WTC11 (cell line): ENCODE measurements around the gene CCM2L.

Experiments
- FOXP1 ChIP-seq: sonication (generic); formaldehyde crosslinking; IDR thresholded peaks from 2 replicates; pipeline ENCODE4 v1.8.0; 2022; ENCODE audit warnings: missing genetic modification reagents, mild to moderate bottlenecking, moderate library complexity, borderline replicate concordance
- KAT7 ChIP-seq: sonication (generic); formaldehyde crosslinking; IDR thresholded peaks from 2 replicates; pipeline ENCODE4 v1.8.1; 2023; ENCODE audit warnings: missing genetic modification reagents, mild to moderate bottlenecking, borderline replicate concordance
- NR3C1 ChIP-seq: sonication (generic); formaldehyde crosslinking; conservative IDR thresholded peaks from 2 replicates; pipeline ENCODE4 v1.8.1; 2023; ENCODE audit warnings: low read depth, mild to moderate bottlenecking, missing genetic modification reagents
- RORB ChIP-seq: fragments of 250-450 bp; sonication (Bioruptor Pico); IDR thresholded peaks from 2 replicates; pipeline ENCODE4 v1.9.0; 2021; ENCODE audit warnings: mild to moderate bottlenecking
- USF2 ChIP-seq: sonication (generic); formaldehyde crosslinking; IDR thresholded peaks from 2 replicates; pipeline ENCODE4 v1.8.1; 2023; ENCODE audit warnings: mild to moderate bottlenecking, missing genetic modification reagents, moderate library complexity
- TF ChIP-seq, protein P1 (sequence below): fragments of 200-600 bp; IDR thresholded peaks from 2 replicates; pipeline ENCODE4 v1.8.0; 2022; ENCODE audit warnings: antibody characterized with exemption
- TF ChIP-seq, protein P2 (sequence below): sonication (generic); formaldehyde crosslinking; IDR thresholded peaks from 2 replicates; pipeline ENCODE4 v1.8.0; 2023; ENCODE audit warnings: missing genetic modification reagents, mild to moderate bottlenecking, borderline replicate concordance

GRCh38 chr20:32053648-32054047 is 43.4 kb downstream of the CCM2L start:
- TF ChIP-seq FOXP1 (CRISPR knock-in tag), result no peak
- TF ChIP-seq RORB (CRISPR knock-in tag), result no peak
- TF ChIP-seq, protein P1, sequence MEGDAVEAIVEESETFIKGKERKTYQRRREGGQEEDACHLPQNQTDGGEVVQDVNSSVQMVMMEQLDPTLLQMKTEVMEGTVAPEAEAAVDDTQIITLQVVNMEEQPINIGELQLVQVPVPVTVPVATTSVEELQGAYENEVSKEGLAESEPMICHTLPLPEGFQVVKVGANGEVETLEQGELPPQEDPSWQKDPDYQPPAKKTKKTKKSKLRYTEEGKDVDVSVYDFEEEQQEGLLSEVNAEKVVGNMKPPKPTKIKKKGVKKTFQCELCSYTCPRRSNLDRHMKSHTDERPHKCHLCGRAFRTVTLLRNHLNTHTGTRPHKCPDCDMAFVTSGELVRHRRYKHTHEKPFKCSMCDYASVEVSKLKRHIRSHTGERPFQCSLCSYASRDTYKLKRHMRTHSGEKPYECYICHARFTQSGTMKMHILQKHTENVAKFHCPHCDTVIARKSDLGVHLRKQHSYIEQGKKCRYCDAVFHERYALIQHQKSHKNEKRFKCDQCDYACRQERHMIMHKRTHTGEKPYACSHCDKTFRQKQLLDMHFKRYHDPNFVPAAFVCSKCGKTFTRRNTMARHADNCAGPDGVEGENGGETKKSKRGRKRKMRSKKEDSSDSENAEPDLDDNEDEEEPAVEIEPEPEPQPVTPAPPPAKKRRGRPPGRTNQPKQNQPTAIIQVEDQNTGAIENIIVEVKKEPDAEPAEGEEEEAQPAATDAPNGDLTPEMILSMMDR, result no peak
- TF ChIP-seq KAT7, result no peak
- TF ChIP-seq, protein P2, sequence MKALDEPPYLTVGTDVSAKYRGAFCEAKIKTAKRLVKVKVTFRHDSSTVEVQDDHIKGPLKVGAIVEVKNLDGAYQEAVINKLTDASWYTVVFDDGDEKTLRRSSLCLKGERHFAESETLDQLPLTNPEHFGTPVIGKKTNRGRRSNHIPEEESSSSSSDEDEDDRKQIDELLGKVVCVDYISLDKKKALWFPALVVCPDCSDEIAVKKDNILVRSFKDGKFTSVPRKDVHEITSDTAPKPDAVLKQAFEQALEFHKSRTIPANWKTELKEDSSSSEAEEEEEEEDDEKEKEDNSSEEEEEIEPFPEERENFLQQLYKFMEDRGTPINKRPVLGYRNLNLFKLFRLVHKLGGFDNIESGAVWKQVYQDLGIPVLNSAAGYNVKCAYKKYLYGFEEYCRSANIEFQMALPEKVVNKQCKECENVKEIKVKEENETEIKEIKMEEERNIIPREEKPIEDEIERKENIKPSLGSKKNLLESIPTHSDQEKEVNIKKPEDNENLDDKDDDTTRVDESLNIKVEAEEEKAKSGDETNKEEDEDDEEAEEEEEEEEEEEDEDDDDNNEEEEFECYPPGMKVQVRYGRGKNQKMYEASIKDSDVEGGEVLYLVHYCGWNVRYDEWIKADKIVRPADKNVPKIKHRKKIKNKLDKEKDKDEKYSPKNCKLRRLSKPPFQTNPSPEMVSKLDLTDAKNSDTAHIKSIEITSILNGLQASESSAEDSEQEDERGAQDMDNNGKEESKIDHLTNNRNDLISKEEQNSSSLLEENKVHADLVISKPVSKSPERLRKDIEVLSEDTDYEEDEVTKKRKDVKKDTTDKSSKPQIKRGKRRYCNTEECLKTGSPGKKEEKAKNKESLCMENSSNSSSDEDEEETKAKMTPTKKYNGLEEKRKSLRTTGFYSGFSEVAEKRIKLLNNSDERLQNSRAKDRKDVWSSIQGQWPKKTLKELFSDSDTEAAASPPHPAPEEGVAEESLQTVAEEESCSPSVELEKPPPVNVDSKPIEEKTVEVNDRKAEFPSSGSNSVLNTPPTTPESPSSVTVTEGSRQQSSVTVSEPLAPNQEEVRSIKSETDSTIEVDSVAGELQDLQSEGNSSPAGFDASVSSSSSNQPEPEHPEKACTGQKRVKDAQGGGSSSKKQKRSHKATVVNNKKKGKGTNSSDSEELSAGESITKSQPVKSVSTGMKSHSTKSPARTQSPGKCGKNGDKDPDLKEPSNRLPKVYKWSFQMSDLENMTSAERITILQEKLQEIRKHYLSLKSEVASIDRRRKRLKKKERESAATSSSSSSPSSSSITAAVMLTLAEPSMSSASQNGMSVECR (CRISPR knock-in tag), result no peak
- TF ChIP-seq USF2 (CRISPR knock-in tag), result no peak
- TF ChIP-seq NR3C1 (CRISPR knock-in tag), result no peak
